Activated naive CD8-positive, alpha-beta T cell treated with anti-CD3 and anti-CD28 coated beads, Interleukin-2, amount 50 U/mL, for 16 hours (primary cell): ENCODE results near the gene KPNA4.
A peak's percentile ranks its signal among the peaks of the same experiment; 100 is the strongest.

ENCODE experiments used
- DNase-seq: peaks from one replicate; pipeline ENCODE4 v3.0.0-alpha.2; 2020; ENCODE audit warnings: low read depth, low spot score

The KPNA4 gene

DNA sequence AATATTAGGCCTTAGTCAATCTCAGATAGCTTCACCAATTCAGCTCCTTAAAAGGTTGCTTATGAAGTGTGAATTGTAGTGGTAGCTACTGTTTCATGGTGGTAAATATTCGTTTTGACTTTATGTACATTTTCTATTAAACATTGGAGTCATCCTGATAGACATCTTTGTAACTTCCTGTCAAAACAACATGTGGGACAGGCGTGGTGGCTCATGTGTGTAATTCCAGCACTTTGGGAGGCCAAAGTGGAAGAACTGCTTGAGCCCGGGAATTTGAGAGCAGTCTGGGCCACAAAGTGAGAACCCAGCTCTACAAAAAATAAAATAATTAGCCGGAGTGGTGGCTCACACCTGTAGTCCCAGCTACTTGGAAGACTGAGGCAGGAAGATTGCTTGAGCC is 113.8 kb downstream of the KPNA4 start:
- no peak for DNase-seq

DNA sequence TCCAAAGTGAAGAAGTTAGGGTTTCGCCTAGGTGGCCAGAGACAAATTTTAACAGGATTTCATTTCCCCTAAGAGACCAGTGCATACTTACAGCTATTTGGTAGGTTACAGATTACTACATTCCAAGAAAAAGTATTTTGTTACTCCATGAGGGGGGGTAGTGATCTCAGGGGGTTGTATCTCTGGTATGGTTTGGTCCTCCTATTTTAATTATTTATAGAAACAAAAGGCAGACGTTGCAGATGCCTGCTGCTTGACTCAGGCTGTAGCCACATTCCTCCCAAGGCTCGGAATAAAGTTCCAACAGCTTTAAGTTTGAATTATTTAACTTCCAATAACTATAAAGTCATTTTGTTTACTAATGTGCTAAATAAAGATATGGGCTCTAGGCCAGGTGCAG is 114.5 kb downstream of the KPNA4 start:
- no peak for DNase-seq

DNA sequence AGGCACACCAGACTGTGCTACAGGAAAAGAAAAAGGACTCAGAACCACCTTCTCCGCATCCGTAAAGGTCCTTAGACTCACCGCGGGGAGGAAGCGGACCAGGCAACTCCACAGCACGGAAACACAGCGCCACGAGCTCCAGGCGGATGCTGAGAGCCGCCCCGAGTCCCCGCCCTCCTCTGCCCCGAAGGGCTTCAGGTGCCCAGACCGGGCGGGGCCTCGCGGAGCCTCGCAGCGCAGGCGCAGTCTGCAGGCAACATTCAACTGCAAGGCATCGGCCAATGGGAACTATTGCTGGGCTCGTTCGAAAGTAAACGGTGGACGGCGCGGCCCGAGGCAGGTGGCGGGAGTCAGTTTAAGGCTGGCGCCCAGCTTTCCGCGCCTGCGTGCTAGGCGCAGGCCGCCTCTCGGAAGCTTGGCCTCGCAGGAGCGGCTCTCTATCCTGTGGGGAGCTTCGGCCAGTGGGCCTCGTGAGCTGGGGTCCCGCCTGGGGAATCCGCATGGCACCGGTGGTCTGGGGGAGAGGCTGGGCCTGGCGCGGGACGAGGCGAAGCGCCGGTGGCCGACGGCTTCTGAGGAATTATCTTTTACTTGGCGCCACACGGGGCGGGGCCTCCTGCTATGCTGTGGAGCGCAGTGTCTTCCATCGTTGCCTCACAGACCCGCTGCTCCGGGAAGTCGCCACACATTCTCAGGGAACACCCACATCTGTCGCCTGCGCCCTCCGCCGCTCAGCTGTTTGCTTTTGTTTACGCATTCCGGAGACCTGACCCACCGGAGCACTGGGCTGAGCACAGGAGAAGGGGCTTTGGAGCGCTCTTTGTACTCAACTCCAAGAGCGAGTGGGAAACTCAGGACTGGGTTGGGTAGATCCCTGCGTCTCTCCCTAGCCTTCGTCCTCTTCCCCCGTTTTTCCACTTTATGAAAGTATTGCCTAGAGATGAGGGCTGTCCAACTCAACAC is 115.5 kb downstream of the KPNA4 start, which contains the start of gene TRIM59:
Gene TRIM59 (minus strand): TSS at position 151 of the 963 bp plus-strand sequence. CDS start 10,603 bp downstream, outside the sequence.
- DNase-seq = peak; percentile 92

DNA sequence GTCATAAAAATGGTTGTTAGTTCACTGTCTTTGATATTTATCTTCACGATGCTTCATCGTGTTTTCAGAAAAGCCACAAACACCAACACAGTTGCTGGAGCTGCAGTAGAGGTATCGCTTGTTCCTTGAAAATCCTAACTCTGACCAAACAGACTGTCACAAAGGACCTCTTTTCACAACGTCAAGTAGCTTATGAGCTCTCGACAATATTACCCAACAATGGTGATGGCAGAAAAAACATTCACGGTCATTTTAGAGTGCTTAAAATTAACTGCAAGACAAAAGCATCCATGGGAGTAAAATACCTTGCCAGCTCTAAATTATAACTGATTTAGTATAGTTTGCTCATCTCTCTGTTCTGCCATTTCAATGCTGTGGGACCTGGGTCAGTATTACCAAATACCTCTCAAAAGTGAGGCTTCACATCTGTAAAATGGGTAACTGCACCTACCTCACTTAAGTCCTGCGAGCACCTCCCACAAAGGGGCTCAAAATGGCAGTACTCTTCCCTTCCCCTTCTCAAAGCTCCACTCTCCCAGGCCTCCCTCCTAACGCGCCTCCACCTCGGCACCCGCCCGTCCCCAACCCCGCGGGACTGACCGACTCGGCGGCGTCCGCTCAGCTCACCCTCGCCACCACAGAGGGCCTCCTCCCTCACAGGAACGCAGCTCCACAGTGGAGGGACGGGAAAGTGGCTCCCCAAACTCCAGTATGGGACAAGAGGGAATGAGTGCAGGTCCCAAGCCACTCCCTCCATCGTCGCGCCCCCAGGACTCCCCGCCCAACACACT is 116.3 kb downstream of the KPNA4 start:
- no peak for DNase-seq

DNA sequence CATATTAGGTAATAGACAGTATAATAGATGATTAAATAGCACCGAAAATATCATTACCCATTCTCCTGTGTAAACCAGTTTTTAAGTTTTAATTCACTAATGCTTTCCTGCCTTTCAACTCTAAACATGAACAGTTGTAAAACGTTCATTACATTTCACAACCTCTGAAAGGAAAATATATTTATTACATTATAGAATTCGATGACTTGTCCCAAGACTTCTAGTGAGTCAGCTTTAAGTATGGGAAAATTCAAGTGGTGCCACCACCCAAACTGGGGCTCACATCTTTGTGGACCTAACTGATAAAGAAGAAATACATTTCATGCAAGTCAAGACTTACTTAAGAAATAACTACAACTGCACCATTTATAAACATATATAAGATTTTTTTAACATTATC is 117.8 kb downstream of the KPNA4 start:
- no peak for DNase-seq

DNA sequence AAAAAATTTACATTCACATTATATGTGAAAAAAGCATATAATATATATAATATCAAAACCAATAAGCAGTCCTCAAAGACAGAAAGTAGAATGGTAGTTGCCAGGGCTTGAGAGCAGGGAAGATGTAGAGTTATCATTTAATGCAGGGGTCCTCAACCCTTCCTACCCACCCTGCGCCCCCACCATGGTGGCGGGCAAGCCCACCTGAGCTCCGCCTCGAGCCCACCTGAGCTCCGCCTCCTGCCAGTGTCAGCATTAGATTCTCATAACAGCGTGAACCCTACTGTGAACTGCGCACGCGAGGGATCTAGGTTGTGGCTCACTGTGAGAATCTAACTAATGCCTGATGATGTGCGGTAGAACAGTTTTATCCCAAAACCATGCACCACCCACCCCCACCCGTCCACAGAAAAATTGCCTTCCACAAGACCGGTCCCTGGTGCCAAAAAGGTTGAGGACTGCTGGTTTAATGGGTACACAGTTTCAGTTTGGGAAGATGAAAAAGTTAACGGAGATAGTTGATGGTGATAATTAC is 118.8 kb downstream of the KPNA4 start:
- no peak for DNase-seq

DNA sequence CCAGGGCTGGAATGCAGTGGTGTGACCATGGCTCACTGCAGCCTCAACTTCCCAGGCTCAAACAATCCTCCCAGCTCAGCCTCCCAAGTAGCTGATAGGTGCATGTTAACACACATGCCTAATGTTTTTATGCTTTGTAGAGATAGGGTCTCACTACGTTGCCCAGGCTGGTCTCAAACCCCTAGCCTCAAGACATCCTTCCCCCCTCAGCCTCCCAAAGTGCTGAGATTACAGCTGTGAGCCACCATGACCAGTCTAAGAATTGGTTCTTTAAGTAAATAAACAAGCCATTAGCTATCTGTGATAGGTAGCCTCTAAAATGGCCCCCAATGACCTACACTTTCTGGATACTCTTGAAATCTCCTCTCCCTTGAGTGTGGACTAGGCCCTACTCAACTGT is 119.5 kb downstream of the KPNA4 start:
- no peak for DNase-seq
